ENCODE data around the gene SYTL3. TPM values are rescaled to one million over a fixed set of nuclear protein-coding genes. Genes with fewer than 3 reads are reported as not detected.

The SYTL3 gene
- total RNA-seq, 2 donors from 2014 or later = 267 to 353 TPM

- Mint-ChIP-seq H3K27me3 (ENCODE audit: low read depth) (no peaks in the 10 kb centered on the region), H3K9me3 (no peaks in the 10 kb centered on the region), H3K36me3 (ENCODE audit: insufficient read depth in 2 of 2) (peaks cover 3 to 37% of the 10 kb centered on the region in 2 donors), H3K4me1 (ENCODE audit: low read depth) (peaks cover 17% of the 10 kb centered on the region), H3K27ac (no peak overlapping the region), H3K4me3 (no peak overlapping the region)
- DNase-seq (no peak), ATAC-seq (replicated peaks in 1 of 2) (no peak)
Observed at GRCh38 chr6:158706369-158706982, 56.6 kb downstream of the SYTL3 start.

DNA sequence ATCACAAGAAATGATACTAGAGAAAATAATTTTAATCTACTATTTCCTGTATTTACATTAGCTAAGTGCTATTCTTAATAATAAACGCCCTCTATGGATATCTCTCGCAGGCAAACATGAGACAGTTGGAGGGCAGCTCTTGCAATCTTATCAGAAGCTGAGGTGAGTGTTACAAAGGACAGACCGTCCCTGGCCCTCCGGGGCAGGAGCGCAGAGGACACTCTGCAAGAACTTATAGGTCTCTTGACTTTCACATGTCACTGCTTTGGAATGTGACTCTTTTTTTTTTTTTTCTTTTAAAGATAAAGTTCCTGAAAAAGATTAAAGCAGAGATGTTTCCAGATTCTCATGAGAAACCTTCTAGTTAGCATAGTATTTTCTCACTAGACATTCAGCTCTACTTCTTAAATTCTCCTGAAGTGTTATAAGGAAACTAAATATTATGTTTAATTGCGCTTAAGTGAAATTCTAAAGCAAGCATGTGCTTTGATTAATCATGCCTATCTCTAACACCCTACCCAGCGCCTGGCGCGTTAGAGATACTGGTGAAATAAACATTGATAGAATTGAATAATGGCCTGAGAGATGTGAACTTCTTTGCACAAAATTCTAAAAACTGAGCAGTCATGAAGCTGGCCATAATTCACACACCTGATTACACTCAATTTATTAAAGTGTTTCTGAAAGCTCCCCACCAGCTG is 57.4 kb downstream of the SYTL3 start:
- Mint-ChIP-seq H3K4me3 (no peak overlapping the region), H3K4me1 (ENCODE audit: low read depth) (peaks cover 25% of the 10 kb centered on the region), H3K27ac (no peak overlapping the region), H3K27me3 (ENCODE audit: low read depth) (no peaks in the 10 kb centered on the region), H3K36me3 (ENCODE audit: insufficient read depth in 2 of 2) (peaks cover 4 to 42% of the 10 kb centered on the region in 2 donors), H3K9me3 (no peaks in the 10 kb centered on the region)
- ATAC-seq (replicated peaks in 1 of 2) (no peak), DNase-seq (no peak)

DNA sequence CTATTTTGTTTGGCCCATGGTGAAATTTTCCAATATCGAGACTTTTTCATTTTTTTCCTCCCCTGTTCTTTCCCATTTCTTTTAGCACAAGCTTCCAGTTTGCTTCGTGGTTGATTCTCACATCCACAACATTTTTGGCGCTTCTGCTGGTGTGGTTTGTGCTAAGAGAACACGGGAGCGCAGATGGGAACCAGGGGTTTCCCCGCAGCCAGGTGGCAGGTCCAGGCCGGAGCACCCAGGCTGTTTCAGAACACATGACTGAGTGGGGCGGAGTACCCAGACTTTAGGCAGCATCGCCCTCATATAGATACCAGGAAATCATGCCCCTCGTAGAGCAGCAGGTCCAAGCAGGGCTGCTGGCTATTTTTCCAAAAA is 58.0 kb downstream of the SYTL3 start:
- peaks cover 26% of the 10 kb centered on the region for H3K4me1 Mint-ChIP-seq (ENCODE audit: low read depth)
- DNase-seq (no peak), ATAC-seq (replicated peaks in 1 of 2) (no peak)
- H3K27me3 Mint-ChIP-seq (ENCODE audit: low read depth) = no peaks in the 10 kb centered on the region
- H3K9me3 Mint-ChIP-seq = no peaks in the 10 kb centered on the region
- H3K4me3 Mint-ChIP-seq = no peak overlapping the region
- no peak overlapping the region for H3K27ac Mint-ChIP-seq
- peaks cover 4 to 47% of the 10 kb centered on the region in 2 donors for H3K36me3 Mint-ChIP-seq (ENCODE audit: insufficient read depth in 2 of 2)

DNA sequence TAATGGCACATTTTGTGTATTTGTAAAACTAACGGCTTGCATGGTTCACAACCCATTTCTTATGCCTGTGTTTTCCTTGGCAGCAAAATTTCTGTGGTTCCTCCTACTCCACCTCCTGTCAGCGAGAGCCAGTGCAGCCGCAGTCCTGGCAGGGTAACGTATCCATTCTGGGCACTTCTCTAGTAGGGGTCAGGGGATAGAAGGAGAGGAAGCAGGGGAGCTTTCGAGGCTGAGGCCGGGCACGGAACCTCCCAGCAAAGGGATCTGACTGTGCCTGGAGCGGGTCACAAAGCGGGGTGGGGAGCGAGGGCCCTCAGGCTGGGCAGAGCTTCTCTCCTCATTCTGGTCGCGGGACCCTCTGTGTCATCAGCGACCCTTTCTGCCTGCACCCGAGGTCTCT is 58.4 kb downstream of the SYTL3 start:
- Mint-ChIP-seq H3K27me3 (ENCODE audit: low read depth) (no peaks in the 10 kb centered on the region), H3K4me1 (ENCODE audit: low read depth) (peaks cover 24% of the 10 kb centered on the region), H3K4me3 (no peak overlapping the region), H3K27ac (no peak overlapping the region), H3K36me3 (ENCODE audit: insufficient read depth in 2 of 2) (peaks cover 8 to 51% of the 10 kb centered on the region in 2 donors), H3K9me3 (no peaks in the 10 kb centered on the region)
- no peak for ATAC-seq (replicated peaks in 1 of 2)
- DNase-seq = no peak

GRCh38 chr6:158709809-158710208 is 60.0 kb downstream of the SYTL3 start:
- Mint-ChIP-seq H3K4me1 (ENCODE audit: low read depth) (peaks cover 17% of the 10 kb centered on the region), H3K36me3 (ENCODE audit: insufficient read depth in 2 of 2) (peaks cover 13 to 62% of the 10 kb centered on the region in 2 donors), H3K27me3 (ENCODE audit: low read depth) (no peaks in the 10 kb centered on the region), H3K9me3 (no peaks in the 10 kb centered on the region), H3K4me3 (no peak overlapping the region), H3K27ac (no peak overlapping the region)
- DNase-seq (no peak), ATAC-seq (replicated peaks in 1 of 2) (no peak)

DNA sequence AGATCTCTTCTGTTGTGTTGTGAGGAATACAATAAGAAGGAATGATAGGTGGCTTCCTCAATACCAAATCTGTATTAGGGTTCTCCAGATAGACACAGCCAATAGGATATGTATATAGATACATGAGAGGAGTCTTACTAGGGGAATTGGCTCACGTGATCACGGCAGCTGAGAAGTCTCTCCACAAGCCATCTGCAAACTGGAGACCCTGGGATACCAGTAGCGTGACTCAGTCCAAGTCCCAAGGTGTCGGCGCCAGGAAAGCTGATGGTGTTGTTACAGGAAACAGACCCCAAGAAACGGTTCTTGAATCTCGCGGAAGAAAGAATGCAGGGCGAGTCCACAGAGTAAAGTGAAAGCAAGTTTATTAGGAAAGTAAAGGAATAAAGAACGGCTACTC is 61.4 kb downstream of the SYTL3 start:
- DNase-seq (no peak), ATAC-seq (replicated peaks in 1 of 2) (no peak)
- peaks cover 20 to 71% of the 10 kb centered on the region in 2 donors for H3K36me3 Mint-ChIP-seq (ENCODE audit: insufficient read depth in 2 of 2)
- no peak overlapping the region for H3K27ac Mint-ChIP-seq
- no peak overlapping the region for H3K4me3 Mint-ChIP-seq
- no peaks in the 10 kb centered on the region for H3K27me3 Mint-ChIP-seq (ENCODE audit: low read depth)
- H3K4me1 Mint-ChIP-seq (ENCODE audit: low read depth) = peaks cover 32% of the 10 kb centered on the region
- H3K9me3 Mint-ChIP-seq = no peaks in the 10 kb centered on the region

DNA sequence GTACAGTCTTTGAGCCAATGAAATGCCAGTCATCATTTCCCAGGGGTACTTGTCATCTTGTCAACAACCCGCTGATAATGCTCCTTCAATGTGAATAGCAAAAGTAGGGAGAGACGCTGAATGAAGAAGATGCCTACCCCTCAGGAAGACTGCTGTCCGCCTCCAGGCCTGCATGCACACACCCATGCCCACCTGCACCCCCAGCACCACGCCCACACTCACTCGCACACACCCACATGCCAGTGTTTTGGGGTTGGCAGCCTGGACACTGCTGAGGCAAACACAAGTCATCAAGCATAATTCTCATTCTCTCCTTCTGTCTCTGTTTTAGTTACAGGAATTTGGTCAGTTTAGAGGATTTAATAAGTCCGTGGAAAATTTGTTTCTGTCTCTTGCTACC is 63.6 kb downstream of the SYTL3 start:
- Mint-ChIP-seq H3K4me1 (ENCODE audit: low read depth) (peaks cover 54% of the 10 kb centered on the region), H3K9me3 (no peaks in the 10 kb centered on the region), H3K4me3 (no peak overlapping the region), H3K27ac (no peak overlapping the region), H3K36me3 (ENCODE audit: insufficient read depth in 2 of 2) (peaks cover 26 to 64% of the 10 kb centered on the region in 2 donors), H3K27me3 (ENCODE audit: low read depth) (no peaks in the 10 kb centered on the region)
- no peak for ATAC-seq (replicated peaks in 1 of 2)
- no peak for DNase-seq

- ATAC-seq (replicated peaks in 1 of 2) (no peak), DNase-seq (no peak)
- Mint-ChIP-seq H3K27me3 (ENCODE audit: low read depth) (no peaks in the 10 kb centered on the region), H3K27ac (peak overlapping the region; percentile 31), H3K4me1 (ENCODE audit: low read depth) (peaks cover 65% of the 10 kb centered on the region), H3K9me3 (no peaks in the 10 kb centered on the region), H3K4me3 (no peak overlapping the region), H3K36me3 (ENCODE audit: insufficient read depth in 2 of 2) (peaks cover 25 to 60% of the 10 kb centered on the region in 2 donors)
Observed at GRCh38 chr6:158714706-158715105, 64.9 kb downstream of the SYTL3 start.

DNA sequence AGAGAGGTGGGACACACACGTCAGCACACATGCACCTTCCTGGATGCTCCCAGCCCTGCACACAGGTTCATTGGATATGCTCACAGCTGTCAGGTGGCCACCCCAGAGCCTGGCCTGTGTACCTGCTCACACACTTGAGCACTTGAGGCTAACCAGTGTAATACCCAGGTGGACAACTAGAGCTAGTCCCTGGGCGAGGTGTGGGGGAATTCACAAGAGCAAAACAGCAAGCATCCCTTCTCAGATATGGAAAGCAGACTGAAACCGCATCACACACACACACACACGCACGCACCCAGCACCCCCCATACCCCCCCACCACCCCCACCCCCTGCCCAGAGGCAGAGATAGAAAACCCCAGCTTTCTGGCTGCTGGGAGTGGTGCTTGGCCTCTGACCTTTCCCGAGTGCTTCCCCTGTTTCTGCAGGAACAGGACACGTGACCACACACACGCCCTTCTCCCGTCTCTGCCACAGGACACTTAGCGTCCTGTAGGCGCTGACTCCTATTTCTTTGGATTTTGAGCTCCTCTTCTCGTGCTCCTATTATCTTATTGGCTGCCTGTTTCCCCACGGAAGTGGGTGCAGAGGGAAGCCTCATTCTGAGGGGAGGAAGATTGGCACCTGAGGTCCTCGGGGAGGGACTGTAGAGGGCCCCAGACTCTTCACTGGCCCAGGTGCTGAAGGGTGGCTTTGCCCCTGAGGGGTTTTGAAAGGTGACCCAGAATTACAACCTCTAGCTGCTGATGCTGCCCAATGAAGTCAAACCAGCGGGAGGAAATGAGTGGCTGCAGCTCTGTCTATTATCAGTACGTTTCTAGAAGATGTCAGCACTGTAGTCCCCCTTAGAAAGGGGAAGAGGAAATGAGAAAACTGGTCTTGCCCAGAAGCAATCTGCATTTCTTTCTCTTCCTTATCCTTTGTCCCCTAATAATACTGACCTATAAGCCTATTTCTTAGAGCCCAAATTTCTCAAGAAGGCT is 65.8 kb downstream of the SYTL3 start:
- Mint-ChIP-seq H3K4me1 (ENCODE audit: low read depth) (peaks cover 75% of the 10 kb centered on the region), H3K4me3 (no peak overlapping the region), H3K9me3 (no peaks in the 10 kb centered on the region), H3K27me3 (ENCODE audit: low read depth) (no peaks in the 10 kb centered on the region), H3K36me3 (ENCODE audit: insufficient read depth in 2 of 2) (peaks cover 29 to 54% of the 10 kb centered on the region in 2 donors), H3K27ac (no peak overlapping the region)
- no peak for ATAC-seq (replicated peaks in 1 of 2)
- no peak for DNase-seq

GRCh38 chr6:158717341-158718330 is 67.8 kb downstream of the SYTL3 start:
- Mint-ChIP-seq H3K9me3 (no peaks in the 10 kb centered on the region), H3K4me1 (ENCODE audit: low read depth) (peaks cover 69% of the 10 kb centered on the region), H3K36me3 (ENCODE audit: insufficient read depth in 2 of 2) (peaks cover 28 to 45% of the 10 kb centered on the region in 2 donors), H3K4me3 (peak overlapping the region in 1 of 2 donors; percentile 56), H3K27ac (peak overlapping the region; percentile 69), H3K27me3 (ENCODE audit: low read depth) (no peaks in the 10 kb centered on the region)
- no peak for ATAC-seq (replicated peaks in 1 of 2)
- DNase-seq = no peak

DNA sequence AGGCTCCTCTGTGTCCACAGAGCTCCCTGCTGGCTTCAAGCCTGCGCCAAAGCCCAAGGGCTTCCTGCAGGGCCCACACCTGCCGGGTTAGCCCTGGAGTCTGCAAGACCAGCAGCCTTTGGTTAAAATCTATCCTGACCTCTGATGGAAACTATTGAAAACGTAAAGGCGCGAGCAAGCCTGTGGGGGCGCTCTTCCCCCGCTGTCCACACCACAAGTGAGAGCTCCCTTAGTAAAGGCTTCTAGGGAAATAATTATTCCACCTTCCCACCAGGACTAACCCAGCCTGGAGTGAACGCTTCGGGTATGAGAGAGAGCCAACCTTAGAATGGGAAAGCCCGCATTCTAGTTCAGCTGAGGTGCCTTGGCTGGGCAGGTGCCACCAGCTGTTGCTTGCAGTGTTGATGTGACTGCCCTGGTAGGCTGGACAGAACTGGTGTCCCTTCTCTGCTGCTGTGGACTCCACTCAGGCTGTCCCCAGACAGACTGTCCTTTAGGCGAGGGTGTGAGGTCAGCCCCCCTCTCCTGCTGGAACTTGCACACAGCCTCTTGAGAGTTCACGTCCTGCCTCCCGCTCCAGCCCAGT is 68.7 kb downstream of the SYTL3 start:
- Mint-ChIP-seq H3K27ac (peak overlapping the region; percentile 69), H3K27me3 (ENCODE audit: low read depth) (no peaks in the 10 kb centered on the region), H3K4me3 (no peak overlapping the region), H3K36me3 (ENCODE audit: insufficient read depth in 2 of 2) (peaks cover 25 to 39% of the 10 kb centered on the region in 2 donors), H3K9me3 (no peaks in the 10 kb centered on the region), H3K4me1 (ENCODE audit: low read depth) (peaks cover 69% of the 10 kb centered on the region)
- DNase-seq (no peak), ATAC-seq (replicated peaks in 1 of 2) (no peak)

- H3K27me3 Mint-ChIP-seq (ENCODE audit: low read depth) = no peaks in the 10 kb centered on the region
- peaks cover 30 to 46% of the 10 kb centered on the region in 2 donors for H3K36me3 Mint-ChIP-seq (ENCODE audit: insufficient read depth in 2 of 2)
- H3K27ac Mint-ChIP-seq = no peak overlapping the region
- DNase-seq (no peak), ATAC-seq (replicated peaks in 1 of 2) (no peak)
- peaks cover 40% of the 10 kb centered on the region for H3K4me1 Mint-ChIP-seq (ENCODE audit: low read depth)
- H3K9me3 Mint-ChIP-seq = no peaks in the 10 kb centered on the region
- H3K4me3 Mint-ChIP-seq = no peak overlapping the region
Observed at GRCh38 chr6:158722176-158722729, 72.4 kb downstream of the SYTL3 start.

All from activated T-cell treated with anti-CD3 and anti-CD28 coated beads, Interleukin-2, amount 50 U/mL, for 72 hours (primary cell).